NCI-H2196 treated with DMSO at 0.1 percent for 48 hours (cell line): Measurements from ENCODE around the gene UPK3A.

Source experiments
- DNase-seq: peaks from one replicate; lab custom pipeline; 2025; ENCODE audit not compliant: unreplicated experiment; lab: John Stamatoyannopoulos, UW

The UPK3A gene

GRCh38 chr22:45308391-45308956 is 23.7 kb downstream of the UPK3A start:
- DNase-seq, result no peak

- no peak for DNase-seq
These were observed 24.2 kb downstream of the UPK3A start for GRCh38 chr22:45308957-45309421.

GRCh38 chr22:45309422-45310227 is 24.9 kb downstream of the UPK3A start, which contains the start of gene FAM118A:
FAM118A (plus strand) TSS chr22:45309934; CDS start chr22:45322380, 12,446 bp downstream.
- peak; percentile 98 for DNase-seq

GRCh38 chr22:45310331-45310976 is 25.7 kb downstream of the UPK3A start:
- DNase-seq, result no peak

- no peak for DNase-seq
These were observed 26.3 kb downstream of the UPK3A start for GRCh38 chr22:45310977-45311531.

GRCh38 chr22:45312415-45312814 is 27.7 kb downstream of the UPK3A start:
- no peak for DNase-seq

GRCh38 chr22:45312856-45313255 is 28.1 kb downstream of the UPK3A start:
- no peak for DNase-seq

GRCh38 chr22:45314054-45314721 is 29.4 kb downstream of the UPK3A start:
- DNase-seq, result no peak

GRCh38 chr22:45314786-45315185 is 30.0 kb downstream of the UPK3A start:
- DNase-seq, result no peak

GRCh38 chr22:45316796-45317526 is 32.2 kb downstream of the UPK3A start:
- no peak for DNase-seq

- no peak for DNase-seq
These were observed 32.9 kb downstream of the UPK3A start for GRCh38 chr22:45317551-45318167.

GRCh38 chr22:45318168-45318557 is 33.4 kb downstream of the UPK3A start:
- DNase-seq, result peak; percentile 94

GRCh38 chr22:45318558-45319323 is 34.0 kb downstream of the UPK3A start:
- peak; percentile 49 for DNase-seq

- no peak for DNase-seq
These were observed 34.6 kb downstream of the UPK3A start for GRCh38 chr22:45319324-45319685.

GRCh38 chr22:45320357-45320976 is 35.7 kb downstream of the UPK3A start:
- no peak for DNase-seq

GRCh38 chr22:45321827-45322226 is 37.1 kb downstream of the UPK3A start:
- DNase-seq, result no peak

GRCh38 chr22:45322873-45323525 is 38.2 kb downstream of the UPK3A start:
- DNase-seq, result no peak

- DNase-seq, result no peak
These were observed 38.9 kb downstream of the UPK3A start for GRCh38 chr22:45323695-45324094.
